HepG2 (cell line): Measurements from ENCODE around the gene RER1. TPM values are rescaled to one million over a fixed set of nuclear protein-coding genes. Genes with fewer than 3 reads are reported as not detected.

Experiments
- ATAC-seq: fragments of 200-7000 bp; cut with Tn5 transposase; 3 replicates; pipeline ENCODE4 v1.9.1; 2020; ENCODE audit warnings: mild to moderate bottlenecking, moderate library complexity
- BruUV-seq: library from RNA; stranded (reverse); fragments of 400-500 nt; replicated peaks from 2 replicates; lab custom pipeline; 2021; lab: Mats Ljungman, UMichigan
- CTCF ChIA-PET: fragments of 300-600 bp; formaldehyde crosslinking; extraction: SDS; loops from one replicate; lab custom pipeline; 2021; ENCODE audit warnings: low total read pairs, inconsistent platforms, low intra/inter-chr PET ratio; lab: Yijun Ruan, JAX
- POLR2A ChIA-PET: fragments of 350-600 bp; sonication (Branson Sonifier 250); formaldehyde crosslinking; loops from one replicate; lab custom pipeline; 2020; ENCODE audit warnings: antibody characterized with exemption, inconsistent platforms; lab: Yijun Ruan, JAX
- DNase-seq: peaks from one replicate; pipeline ENCODE4 v3.0.0-alpha.2; 2015; ENCODE audit warnings: low spot score
- FAIRE-seq: peaks from 3 replicates; lab custom pipeline; 2011; peaks lifted over from hg19 to GRCh38; lab: Jason Lieb, UNC
- H2AFZ ChIP-seq: one replicate; pipeline ENCODE4 v1.6.1; 2011; ENCODE audit warnings: low read length, inconsistent platforms
- H3K27ac ChIP-seq: fragments of 300-600 bp; 3 replicates; pipeline ENCODE4 v1.8.0; 2011; ENCODE audit warnings: mixed run types, mild to moderate bottlenecking, mixed read lengths, low read length, inconsistent platforms; ENCODE audit not compliant: insufficient read depth; ENCODE audit errors: extremely low read length
- H3K27me3 ChIP-seq, 2 experiments: fragments of 200-600 bp in 1 of 2; 2 replicates in 1 of 2; 3 replicates in 1 of 2; pipeline versions ENCODE4 v1.6.0 to v1.8.0; 2011; ENCODE audit warnings: low read length in 2 of 2, mild to moderate bottlenecking in 2 of 2, moderate library complexity in 2 of 2, inconsistent platforms in 1 of 2; ENCODE audit not compliant: insufficient read depth in 2 of 2, control insufficient read depth in 1 of 2
- H3K36me3 ChIP-seq, 2 experiments: fragments of 200-600 bp in 1 of 2; replicated peaks in 1 of 2; 2 replicates in 1 of 2; 3 replicates in 1 of 2; pipeline versions ENCODE4 v1.5.1 to v1.8.0; 2011; ENCODE audit warnings: low read length in 2 of 2, inconsistent platforms in 1 of 2; ENCODE audit not compliant: insufficient read depth in 2 of 2, control insufficient read depth in 1 of 2
- H3K4me1 ChIP-seq: 2 replicates; pipeline ENCODE4 v1.5.1; 2012; ENCODE audit warnings: low read length, inconsistent platforms; ENCODE audit not compliant: insufficient read depth
- H3K4me2 ChIP-seq: 2 replicates; pipeline ENCODE4 v1.6.0; 2011; ENCODE audit warnings: low read depth, low read length, inconsistent platforms
- H3K4me3 ChIP-seq, 3 experiments: fragments of 200-600 bp in 1 of 3; sonication (generic), shearing (Covaris generic) in 1 of 3; replicated peaks in 1 of 3; 2 replicates each; pipeline ENCODE4 v1.5.1; 2011 to 2016; ENCODE audit warnings: low read length in 3 of 3, inconsistent platforms in 2 of 3, low read depth in 2 of 3, mild to moderate bottlenecking in 2 of 3, control low read depth in 1 of 3, mixed read lengths in 1 of 3; ENCODE audit not compliant: insufficient read depth in 1 of 3
- H3K79me2 ChIP-seq: one replicate; pipeline ENCODE4 v1.6.1; 2011; ENCODE audit warnings: low read length, inconsistent platforms; ENCODE audit not compliant: insufficient read depth
- H3K9ac ChIP-seq: 2 replicates; pipeline ENCODE4 v1.6.0; 2011; ENCODE audit warnings: mild to moderate bottlenecking, low read depth, low read length, inconsistent platforms; ENCODE audit not compliant: insufficient read depth
- H3K9me3 ChIP-seq: 2 replicates; pipeline ENCODE4 v1.5.1; 2012; ENCODE audit warnings: mild to moderate bottlenecking, low read length
- H4K20me1 ChIP-seq: 2 replicates; pipeline ENCODE4 v1.6.0; 2011; ENCODE audit warnings: inconsistent platforms, mild to moderate bottlenecking, low read length, moderate library complexity; ENCODE audit not compliant: insufficient read depth
- FOXC1 ChIP-seq: sonication (generic); formaldehyde crosslinking; IDR thresholded peaks from 2 replicates; pipeline ENCODE4 v1.8.0; 2022; ENCODE audit warnings: mild to moderate bottlenecking, missing genetic modification reagents, borderline replicate concordance
- HOXA5 ChIP-seq: sonication (generic); formaldehyde crosslinking; IDR thresholded peaks from 2 replicates; pipeline ENCODE4 v1.4.0; 2020; ENCODE audit warnings: missing genetic modification reagents
- HOXA7 ChIP-seq: sonication (generic); formaldehyde crosslinking; IDR thresholded peaks from 2 replicates; pipeline ENCODE4 v1.8.1; 2022; ENCODE audit warnings: mild to moderate bottlenecking, missing genetic modification reagents, moderate library complexity
- KDM5A ChIP-seq: fragments of 200-600 bp; sonication (generic); IDR thresholded peaks from 2 replicates; pipeline ENCODE4 v1.7.0; 2018; ENCODE audit warnings: antibody characterized with exemption, mild to moderate bottlenecking, low read length, borderline replicate concordance
- RBFOX2 ChIP-seq: fragments of 200-400 bp; formaldehyde crosslinking; IDR thresholded peaks from 2 replicates; pipeline ENCODE4 v1.6.1; 2017; ENCODE audit warnings: low read depth, mild to moderate bottlenecking, low read length
- TGIF2 ChIP-seq: IDR thresholded peaks from 2 replicates; pipeline ENCODE4 v1.6.1; 2016; ENCODE audit warnings: control low read depth, missing compliant biosample characterization
- XBP1 ChIP-seq: sonication (generic); formaldehyde crosslinking; IDR thresholded peaks from 2 replicates; pipeline ENCODE4 v1.5.0; 2020; ENCODE audit warnings: missing genetic modification reagents
- ZBTB1 ChIP-seq: sonication (generic); formaldehyde crosslinking; IDR thresholded peaks from 2 replicates; pipeline ENCODE4 v1.4.0; 2020; ENCODE audit warnings: missing genetic modification reagents, borderline replicate concordance
- ZNF12 ChIP-seq: sonication (generic); formaldehyde crosslinking; IDR thresholded peaks from 2 replicates; pipeline ENCODE4 v1.5.0; 2020; ENCODE audit warnings: missing genetic modification reagents
- ZNF44 ChIP-seq: sonication (generic); formaldehyde crosslinking; IDR thresholded peaks from 2 replicates; pipeline ENCODE4 v1.5.1; 2020; ENCODE audit warnings: mild to moderate bottlenecking, missing genetic modification reagents
- ZNF547 ChIP-seq: sonication (generic); formaldehyde crosslinking; IDR thresholded peaks from 2 replicates; pipeline ENCODE4 v1.5.1; 2020; ENCODE audit warnings: mild to moderate bottlenecking, missing genetic modification reagents
- ZNF724P ChIP-seq: sonication (generic); formaldehyde crosslinking; IDR thresholded peaks from 2 replicates; pipeline ENCODE4 v1.8.0; 2022; ENCODE audit warnings: missing genetic modification reagents, borderline replicate concordance
- WGBS: methylation state at CpG from one replicate; pipeline ENCODE4 v1.1.6; 2017; ENCODE audit warnings: low lambda C conversion rate; 5-methylcytosine and 5-hydroxymethylcytosine counted together
- in situ Hi-C: cut with HindIII; loops from 2 replicates; pipeline ENCODE4 v1.10.0; 2017; ENCODE audit warnings: low pct_unique_long_range_greater_than_20kb; ENCODE audit not compliant: extremely low pct_ligation_motif_present
- intact Hi-C: fragments of 100-400 bp; cut with micrococcal nuclease; formaldehyde crosslinking; loops from one replicate; pipeline ENCODE4 v1.10.0; 2022; ENCODE audit not compliant: unreplicated experiment
- polyA plus RNA-seq, 8 experiments: library from polyadenylated mRNA; depleted of rRNA in 3 of 8; stranded (reverse) in 7 of 8; unstranded in 1 of 8; fragments of >200 nt; fragmentation: Illumina TruSeq in 4 of 8; extraction: Trizol in 4 of 8; gene quantifications; 2 replicates each; pipeline versions ENCODE4 v1.2.1 to v1.2.3, GENCODE V29; 2011 to 2016; ENCODE audit warnings: low read depth in 4 of 8, missing spikeins in 1 of 8, mixed read lengths in 1 of 8; ENCODE audit not compliant: insufficient read depth in 1 of 8
- total RNA-seq, 5 experiments: library from RNA; depleted of rRNA; stranded (reverse); fragments of >200 nt; fragmentation: Illumina TruSeq; extraction: Trizol; gene quantifications; 2 replicates each; pipeline ENCODE4 v1.2.3, GENCODE V29; 2016; ENCODE audit warnings: low read depth in 1 of 5
- TF ChIP-seq, protein P1 (sequence below): IDR thresholded peaks from 2 replicates; pipeline ENCODE4 v1.6.1; 2016; ENCODE audit warnings: missing biosample characterization, missing genetic modification reagents, low read depth
- TF ChIP-seq, protein P2 (sequence below): sonication (generic); formaldehyde crosslinking; IDR thresholded peaks from 2 replicates; pipeline ENCODE4 v1.4.0; 2020; ENCODE audit warnings: missing genetic modification reagents
- TF ChIP-seq, protein P3 (sequence below): sonication (generic); formaldehyde crosslinking; IDR thresholded peaks from 2 replicates; pipeline ENCODE4 v1.8.1; 2022; ENCODE audit warnings: mild to moderate bottlenecking, missing genetic modification reagents

The RER1 gene
- total and polyA plus RNA-seq, 2 of the 13 experiments (the other 11 are each of a cell fraction or from before 2014, with no cell fraction given): 128 to 164 TPM

DNA sequence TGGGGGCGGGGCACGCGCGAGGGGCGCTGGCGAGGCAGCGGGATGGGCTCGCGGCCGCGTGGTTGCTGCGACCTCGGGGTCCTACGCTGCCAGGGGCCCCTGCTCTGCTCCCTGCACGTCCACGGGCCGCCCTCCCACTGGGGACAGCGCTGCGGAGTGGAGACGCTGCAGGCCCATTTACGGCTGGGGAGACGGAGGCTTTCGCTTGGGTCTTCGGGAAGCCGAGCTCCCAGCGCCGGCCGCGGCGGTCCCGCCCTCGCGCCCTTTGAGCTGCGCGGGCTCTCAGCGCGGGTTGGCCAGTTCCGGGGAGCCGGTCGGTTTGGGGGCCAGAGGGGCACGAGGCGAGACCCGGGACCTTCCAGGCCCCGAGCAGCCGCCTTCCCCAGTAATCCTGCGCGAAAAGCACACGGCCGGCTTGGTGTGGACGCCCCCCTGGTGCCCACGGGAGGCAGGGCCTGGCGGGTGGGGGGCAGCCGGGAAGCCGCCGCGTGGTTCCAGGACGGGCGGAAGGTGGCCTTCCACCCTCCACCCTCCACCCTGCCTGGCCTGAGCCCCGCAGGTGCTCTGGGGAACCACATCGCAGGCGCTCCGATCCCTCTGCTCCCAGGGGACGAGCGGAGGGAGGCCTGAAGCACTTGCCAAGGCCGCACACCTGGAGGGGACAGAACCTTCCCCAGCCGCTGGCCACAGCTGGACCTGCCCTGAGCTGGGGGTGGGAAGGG lies 21.3 kb downstream of the RER1 start:
- intact Hi-C loops (loop anchor here (2.0 kb wide), 1 partner anchor 230 kb away; no protein-coding TSS in a partner anchor), in situ Hi-C loops (loop anchor here (5.0 kb wide), 1 partner anchor 134 kb away; no protein-coding TSS in a partner anchor)
- ChIA-PET CTCF (interaction anchor here (2.7 kb wide), 1 partner anchor 135 kb away, joined by 18 read pairs; no protein-coding TSS in a partner anchor), POLR2A (interaction anchor here (0.6 to 2.4 kb wide), 21 partner anchors 11 to 1058 kb away, joined by 3 to 29 read pairs (median 4); partner anchors contain the start of genes FAAP20, MORN1, PANK4 and PRXL2B)
- Histone ChIP-seq H2AFZ (no peak overlapping the region), H3K36me3 (peaks cover 15 to 22% of the 10 kb centered on the region in 2 experiments; a peak in 4 of 5 replicates), H4K20me1 (no peaks in the 10 kb centered on the region), H3K9ac (peak overlapping the region; percentile 100), H3K4me1 (peaks cover 34% of the 10 kb centered on the region), H3K4me3 (peak overlapping the region; percentile 74 to 94 (median 85)), H3K27ac (peak overlapping the region; percentile 100), H3K79me2 (peaks cover 17% of the 10 kb centered on the region), H3K9me3 (no peaks in the 10 kb centered on the region), H3K27me3 (peaks cover 3 to 27% of the 10 kb centered on the region in 2 experiments), H3K4me2 (peak overlapping the region; percentile 85)
- WGBS: 0% methylated on average over 4 of the region's 66 CpGs
- peak; percentile 68 for DNase-seq
- no peak for FAIRE-seq
- ATAC-seq: peak; percentile 66
- BruUV-seq: TSS peak; percentile 83
- peak; percentile 29; the same call in 1 of the 2 replicates for TF ChIP-seq HOXA5
- peak; percentile 40; the same call in 1 of the 2 replicates for TF ChIP-seq ZNF12
- peak; percentile 86 for TF ChIP-seq RBFOX2
- TF ChIP-seq, protein P1, sequence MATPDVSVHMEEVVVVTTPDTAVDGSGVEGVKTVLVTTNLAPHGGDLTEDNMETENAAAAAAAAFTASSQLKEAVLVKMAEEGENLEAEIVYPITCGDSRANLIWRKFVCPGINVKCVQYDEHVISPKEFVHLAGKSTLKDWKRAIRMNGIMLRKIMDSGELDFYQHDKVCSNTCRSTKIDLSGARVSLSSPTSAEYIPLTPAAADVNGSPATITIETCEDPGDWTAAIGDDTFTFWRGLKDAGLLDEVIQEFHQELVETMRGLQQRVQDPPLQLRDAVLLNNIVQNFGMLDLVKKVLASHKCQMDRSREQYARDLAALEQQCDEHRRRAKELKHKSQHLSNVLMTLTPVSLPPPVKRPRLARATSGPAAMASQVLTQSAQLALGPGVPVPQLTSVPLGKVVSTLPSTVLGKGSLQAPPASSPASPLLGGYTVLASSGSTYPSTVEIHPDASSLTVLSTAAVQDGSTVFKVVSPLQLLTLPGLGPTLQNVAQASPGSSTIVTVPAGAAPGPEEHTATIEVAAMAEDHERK (CRISPR knock-in tag): no peak
- TF ChIP-seq, protein P2, sequence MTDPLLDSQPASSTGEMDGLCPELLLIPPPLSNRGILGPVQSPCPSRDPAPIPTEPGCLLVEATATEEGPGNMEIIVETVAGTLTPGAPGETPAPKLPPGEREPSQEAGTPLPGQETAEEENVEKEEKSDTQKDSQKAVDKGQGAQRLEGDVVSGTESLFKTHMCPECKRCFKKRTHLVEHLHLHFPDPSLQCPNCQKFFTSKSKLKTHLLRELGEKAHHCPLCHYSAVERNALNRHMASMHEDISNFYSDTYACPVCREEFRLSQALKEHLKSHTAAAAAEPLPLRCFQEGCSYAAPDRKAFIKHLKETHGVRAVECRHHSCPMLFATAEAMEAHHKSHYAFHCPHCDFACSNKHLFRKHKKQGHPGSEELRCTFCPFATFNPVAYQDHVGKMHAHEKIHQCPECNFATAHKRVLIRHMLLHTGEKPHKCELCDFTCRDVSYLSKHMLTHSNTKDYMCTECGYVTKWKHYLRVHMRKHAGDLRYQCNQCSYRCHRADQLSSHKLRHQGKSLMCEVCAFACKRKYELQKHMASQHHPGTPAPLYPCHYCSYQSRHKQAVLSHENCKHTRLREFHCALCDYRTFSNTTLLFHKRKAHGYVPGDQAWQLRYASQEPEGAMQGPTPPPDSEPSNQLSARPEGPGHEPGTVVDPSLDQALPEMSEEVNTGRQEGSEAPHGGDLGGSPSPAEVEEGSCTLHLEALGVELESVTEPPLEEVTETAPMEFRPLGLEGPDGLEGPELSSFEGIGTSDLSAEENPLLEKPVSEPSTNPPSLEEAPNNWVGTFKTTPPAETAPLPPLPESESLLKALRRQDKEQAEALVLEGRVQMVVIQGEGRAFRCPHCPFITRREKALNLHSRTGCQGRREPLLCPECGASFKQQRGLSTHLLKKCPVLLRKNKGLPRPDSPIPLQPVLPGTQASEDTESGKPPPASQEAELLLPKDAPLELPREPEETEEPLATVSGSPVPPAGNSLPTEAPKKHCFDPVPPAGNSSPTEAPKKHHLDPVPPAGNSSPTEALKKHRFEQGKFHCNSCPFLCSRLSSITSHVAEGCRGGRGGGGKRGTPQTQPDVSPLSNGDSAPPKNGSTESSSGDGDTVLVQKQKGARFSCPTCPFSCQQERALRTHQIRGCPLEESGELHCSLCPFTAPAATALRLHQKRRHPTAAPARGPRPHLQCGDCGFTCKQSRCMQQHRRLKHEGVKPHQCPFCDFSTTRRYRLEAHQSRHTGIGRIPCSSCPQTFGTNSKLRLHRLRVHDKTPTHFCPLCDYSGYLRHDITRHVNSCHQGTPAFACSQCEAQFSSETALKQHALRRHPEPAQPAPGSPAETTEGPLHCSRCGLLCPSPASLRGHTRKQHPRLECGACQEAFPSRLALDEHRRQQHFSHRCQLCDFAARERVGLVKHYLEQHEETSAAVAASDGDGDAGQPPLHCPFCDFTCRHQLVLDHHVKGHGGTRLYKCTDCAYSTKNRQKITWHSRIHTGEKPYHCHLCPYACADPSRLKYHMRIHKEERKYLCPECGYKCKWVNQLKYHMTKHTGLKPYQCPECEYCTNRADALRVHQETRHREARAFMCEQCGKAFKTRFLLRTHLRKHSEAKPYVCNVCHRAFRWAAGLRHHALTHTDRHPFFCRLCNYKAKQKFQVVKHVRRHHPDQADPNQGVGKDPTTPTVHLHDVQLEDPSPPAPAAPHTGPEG: peak; percentile 39; the same call in 1 of the 2 replicates
- no peak for TF ChIP-seq TGIF2 (CRISPR knock-in tag)
- TF ChIP-seq ZNF547 (CRISPR knock-in tag): no peak; the same call in none of the 2 replicates
- TF ChIP-seq ZBTB1 (CRISPR knock-in tag): no peak
- peak; percentile 22; the same call in 1 of the 2 replicates for TF ChIP-seq XBP1
- TF ChIP-seq, protein P3, sequence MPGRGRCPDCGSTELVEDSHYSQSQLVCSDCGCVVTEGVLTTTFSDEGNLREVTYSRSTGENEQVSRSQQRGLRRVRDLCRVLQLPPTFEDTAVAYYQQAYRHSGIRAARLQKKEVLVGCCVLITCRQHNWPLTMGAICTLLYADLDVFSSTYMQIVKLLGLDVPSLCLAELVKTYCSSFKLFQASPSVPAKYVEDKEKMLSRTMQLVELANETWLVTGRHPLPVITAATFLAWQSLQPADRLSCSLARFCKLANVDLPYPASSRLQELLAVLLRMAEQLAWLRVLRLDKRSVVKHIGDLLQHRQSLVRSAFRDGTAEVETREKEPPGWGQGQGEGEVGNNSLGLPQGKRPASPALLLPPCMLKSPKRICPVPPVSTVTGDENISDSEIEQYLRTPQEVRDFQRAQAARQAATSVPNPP: 0 out of 2 replicates have a peak, but pooled peaks have one; percentile 39
- TF ChIP-seq KDM5A: no peak
- peak; percentile 72 for TF ChIP-seq ZNF724P (CRISPR knock-in tag)
- TF ChIP-seq ZNF44 (CRISPR knock-in tag): peak; percentile 62; the same call in 1 of the 2 replicates
- peak; percentile 91 for TF ChIP-seq FOXC1 (CRISPR knock-in tag)
- 0 out of 2 replicates have a peak, but pooled peaks have one; percentile 77 for TF ChIP-seq HOXA7 (CRISPR knock-in tag)
